ENCODE data around the gene TTC7B.
"Not testable (repeated sequence)": the region's sequence is repeated elsewhere in the genome, so short reads cannot be mapped to it uniquely, and the experiment has no call there.

DNA sequence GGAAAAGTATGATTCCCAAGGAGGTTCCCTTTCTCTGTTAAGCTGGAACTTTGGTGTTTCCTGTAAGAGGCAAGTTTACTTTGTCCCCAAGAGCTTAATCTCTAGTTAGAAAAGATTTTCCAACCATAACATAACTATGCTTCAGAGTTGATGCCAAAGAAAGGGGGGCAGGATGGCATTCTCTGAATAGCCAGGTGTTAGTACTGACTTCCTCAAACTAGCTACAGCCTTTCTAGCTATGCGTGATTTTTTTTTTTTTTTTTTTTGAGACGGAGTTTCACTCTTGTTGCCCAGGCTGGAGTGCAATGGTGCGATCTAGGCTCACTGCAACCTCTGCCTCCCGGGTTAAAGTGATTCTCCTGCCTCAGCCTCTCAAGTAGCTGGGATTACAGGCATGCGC lies 39.9 kb upstream of the TTC7B start:
- TF ChIP-seq, protein P1, sequence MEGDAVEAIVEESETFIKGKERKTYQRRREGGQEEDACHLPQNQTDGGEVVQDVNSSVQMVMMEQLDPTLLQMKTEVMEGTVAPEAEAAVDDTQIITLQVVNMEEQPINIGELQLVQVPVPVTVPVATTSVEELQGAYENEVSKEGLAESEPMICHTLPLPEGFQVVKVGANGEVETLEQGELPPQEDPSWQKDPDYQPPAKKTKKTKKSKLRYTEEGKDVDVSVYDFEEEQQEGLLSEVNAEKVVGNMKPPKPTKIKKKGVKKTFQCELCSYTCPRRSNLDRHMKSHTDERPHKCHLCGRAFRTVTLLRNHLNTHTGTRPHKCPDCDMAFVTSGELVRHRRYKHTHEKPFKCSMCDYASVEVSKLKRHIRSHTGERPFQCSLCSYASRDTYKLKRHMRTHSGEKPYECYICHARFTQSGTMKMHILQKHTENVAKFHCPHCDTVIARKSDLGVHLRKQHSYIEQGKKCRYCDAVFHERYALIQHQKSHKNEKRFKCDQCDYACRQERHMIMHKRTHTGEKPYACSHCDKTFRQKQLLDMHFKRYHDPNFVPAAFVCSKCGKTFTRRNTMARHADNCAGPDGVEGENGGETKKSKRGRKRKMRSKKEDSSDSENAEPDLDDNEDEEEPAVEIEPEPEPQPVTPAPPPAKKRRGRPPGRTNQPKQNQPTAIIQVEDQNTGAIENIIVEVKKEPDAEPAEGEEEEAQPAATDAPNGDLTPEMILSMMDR (IDR thresholded peaks at IDR 0.05 in 4 of 5, conservative IDR thresholded peaks at IDR 0.05 in 1 of 5): not testable (repeated sequence)
- TF ChIP-seq POLR2A (IDR thresholded peaks at IDR 0.05): not testable (repeated sequence)

Data from gastrocnemius medialis (tissue), 4 donors.